Activated CD4-positive, alpha-beta T cell treated with anti-CD3 and anti-CD28 coated beads, Interleukin-2, amount 10 ng/mL, durations not matched to agents 7 days and 5 days (primary cell): ENCODE data around the gene ZNF385B. TPM values are rescaled to one million over a fixed set of nuclear protein-coding genes. Genes with fewer than 3 reads are reported as not detected.
"Not testable (repeated sequence)": the region's sequence is repeated elsewhere in the genome, so short reads cannot be mapped to it uniquely, and the experiment has no call there.

Experiments
- CTCF ChIA-PET: fragments of 350-600 bp; sonication (Branson Sonifier 250); formaldehyde crosslinking; loops from one replicate; lab custom pipeline; 2021; ENCODE audit warnings: antibody characterized with exemption; lab: Charles Lee
- POLR2A ChIA-PET: fragments of 350-600 bp; sonication (Branson Sonifier 250); formaldehyde crosslinking; loops from one replicate; lab custom pipeline; 2021; ENCODE audit warnings: antibody characterized with exemption; lab: Charles Lee
- DNase-seq: peaks from one replicate; pipeline ENCODE4 v3.0.0-alpha.2; 2020
- H3K27ac Mint-ChIP-seq: one replicate; pipeline ENCODE4 v1.8.0; 2021; ENCODE audit warnings: mild to moderate bottlenecking, moderate library complexity, mixed read lengths
- H3K27me3 Mint-ChIP-seq: one replicate; pipeline ENCODE4 v1.8.0; 2021; ENCODE audit warnings: mixed read lengths
- H3K36me3 Mint-ChIP-seq: one replicate; pipeline ENCODE4 v1.8.0; 2021; ENCODE audit warnings: low read depth, mixed read lengths
- H3K4me1 Mint-ChIP-seq: one replicate; pipeline ENCODE4 v1.8.0; 2021; ENCODE audit warnings: mixed read lengths
- H3K4me3 Mint-ChIP-seq: one replicate; pipeline ENCODE4 v1.8.0; 2021; ENCODE audit warnings: mild to moderate bottlenecking, moderate library complexity, mixed read lengths
- H3K9me3 Mint-ChIP-seq: one replicate; pipeline ENCODE4 v1.8.0; 2021; ENCODE audit warnings: mixed read lengths
- total RNA-seq, 2 experiments: library from RNA; stranded (reverse); gene quantifications; one replicate each; pipeline ENCODE4 v1.2.3, GENCODE V29; 2021

The ZNF385B gene
- total RNA-seq, result not detected

- POLR2A ChIA-PET, result no interaction called here
- H3K4me1 Mint-ChIP-seq, result peaks cover 11% of the 10 kb centered on the region
- H3K36me3 Mint-ChIP-seq, result no peaks in the 10 kb centered on the region
- H3K27me3 Mint-ChIP-seq, result peaks cover 69% of the 10 kb centered on the region
- CTCF ChIA-PET, result no interaction called here
- no peak for DNase-seq
- peak within 1 kb of the TSS; percentile 28 for H3K4me3 Mint-ChIP-seq
- no peak within 1 kb of the TSS for H3K27ac Mint-ChIP-seq
- no peaks in the 10 kb centered on the region for H3K9me3 Mint-ChIP-seq
Measured at GRCh38 chr2:179861416-179862067, at the start of gene ZNF385B. Gene ZNF385B (minus strand): TSS chr2:179861612.

DNA sequence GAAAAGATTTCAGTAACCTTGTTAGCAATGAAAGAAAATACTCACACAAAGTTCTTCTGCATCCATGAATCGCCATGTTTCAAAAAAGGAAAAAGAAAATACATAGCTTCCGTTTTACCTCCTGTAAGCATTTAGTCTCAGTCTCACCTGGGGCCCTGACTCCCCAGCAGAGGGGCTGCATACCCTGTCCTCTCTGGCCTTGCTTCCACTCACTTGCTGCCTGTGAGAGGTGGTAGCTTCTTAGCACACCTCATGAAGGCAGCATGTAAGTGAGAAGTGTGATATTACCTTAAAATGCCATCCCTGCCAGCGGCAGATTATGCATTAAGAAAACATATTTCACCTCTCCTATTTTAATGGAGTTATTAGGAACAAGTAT is 49.3 kb upstream of the ZNF385B start:
- no peaks in the 10 kb centered on the region for H3K36me3 Mint-ChIP-seq
- H3K4me3 Mint-ChIP-seq, result no peak overlapping the region
- ChIA-PET CTCF (no interaction called here), POLR2A (no interaction called here)
- no peaks in the 10 kb centered on the region for H3K27me3 Mint-ChIP-seq
- no peaks in the 10 kb centered on the region for H3K9me3 Mint-ChIP-seq
- no peak for DNase-seq
- H3K4me1 Mint-ChIP-seq, result no peaks in the 10 kb centered on the region
- H3K27ac Mint-ChIP-seq, result no peak overlapping the region

DNA sequence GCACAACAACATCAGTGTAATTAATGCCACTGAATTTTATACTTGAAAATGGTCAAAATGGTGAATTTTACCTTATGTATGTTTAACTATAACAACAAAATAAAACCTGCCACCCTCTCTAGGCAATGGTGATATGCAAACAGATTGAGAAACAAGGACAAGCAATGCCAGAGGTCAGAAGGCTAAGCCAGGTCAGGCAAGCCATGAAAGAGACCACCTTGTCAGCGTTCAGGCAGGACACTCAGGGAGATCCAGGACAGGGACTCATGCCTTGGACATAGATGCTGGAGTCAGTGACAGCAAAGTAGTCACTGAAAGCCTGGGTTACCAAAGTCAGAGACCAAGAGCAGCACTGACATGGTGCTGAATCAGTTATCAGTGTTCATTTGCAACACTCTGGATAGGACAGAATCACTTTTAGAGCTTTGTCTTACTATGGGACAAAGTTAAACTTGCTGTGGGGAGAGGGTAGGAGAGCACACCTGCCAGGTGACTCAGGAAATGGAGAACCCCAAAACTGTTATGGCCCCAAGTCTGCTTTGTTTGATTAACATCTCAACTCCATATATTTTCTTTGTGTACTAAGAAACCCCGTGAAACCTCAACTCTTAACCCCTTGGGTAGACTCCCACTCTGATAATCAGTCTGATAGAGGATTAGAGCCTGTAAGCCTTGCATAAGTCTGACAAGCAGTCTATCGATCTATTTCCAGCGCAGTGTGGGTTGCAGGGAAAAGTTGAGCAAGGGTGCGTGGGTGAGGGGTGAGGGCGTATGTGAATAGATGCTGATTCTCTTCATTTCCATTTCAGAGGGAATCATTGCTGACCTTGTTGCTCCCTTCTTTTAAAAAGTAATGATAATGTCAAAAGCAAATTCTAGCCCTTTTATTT is 48.7 kb upstream of the ZNF385B start:
- no peak overlapping the region for H3K4me3 Mint-ChIP-seq
- no peaks in the 10 kb centered on the region for H3K4me1 Mint-ChIP-seq
- H3K27ac Mint-ChIP-seq, result no peak overlapping the region
- H3K36me3 Mint-ChIP-seq, result no peaks in the 10 kb centered on the region
- POLR2A ChIA-PET, result no interaction called here
- CTCF ChIA-PET, result no interaction called here
- H3K27me3 Mint-ChIP-seq, result peaks cover 3% of the 10 kb centered on the region
- DNase-seq, result no peak
- H3K9me3 Mint-ChIP-seq, result no peaks in the 10 kb centered on the region

GRCh38 chr2:179900655-179901054 is 39.2 kb upstream of the ZNF385B start:
- POLR2A ChIA-PET, result no interaction called here
- Mint-ChIP-seq H3K27ac (no peak overlapping the region), H3K4me1 (no peaks in the 10 kb centered on the region), H3K36me3 (no peaks in the 10 kb centered on the region), H3K27me3 (peaks cover 4% of the 10 kb centered on the region), H3K9me3 (no peaks in the 10 kb centered on the region), H3K4me3 (no peak overlapping the region)
- CTCF ChIA-PET, result no interaction called here
- no peak for DNase-seq

GRCh38 chr2:179899666-179900065 is 38.3 kb upstream of the ZNF385B start:
- Mint-ChIP-seq H3K27me3 (peaks cover 5% of the 10 kb centered on the region), H3K4me3 (no peak overlapping the region), H3K36me3 (no peaks in the 10 kb centered on the region), H3K27ac (no peak overlapping the region), H3K9me3 (no peaks in the 10 kb centered on the region), H3K4me1 (no peaks in the 10 kb centered on the region)
- DNase-seq, result no peak
- ChIA-PET CTCF (no interaction called here), POLR2A (no interaction called here)

- no peaks in the 10 kb centered on the region for H3K9me3 Mint-ChIP-seq
- peak; percentile 32 for DNase-seq
- no peaks in the 10 kb centered on the region for H3K36me3 Mint-ChIP-seq
- CTCF ChIA-PET, result no interaction called here
- H3K4me3 Mint-ChIP-seq, result no peak overlapping the region
- H3K27me3 Mint-ChIP-seq, result peaks cover 5% of the 10 kb centered on the region
- POLR2A ChIA-PET, result no interaction called here
- no peak overlapping the region for H3K27ac Mint-ChIP-seq
- no peaks in the 10 kb centered on the region for H3K4me1 Mint-ChIP-seq
Measured at GRCh38 chr2:179898873-179899272, 37.5 kb upstream of the ZNF385B start.

DNA sequence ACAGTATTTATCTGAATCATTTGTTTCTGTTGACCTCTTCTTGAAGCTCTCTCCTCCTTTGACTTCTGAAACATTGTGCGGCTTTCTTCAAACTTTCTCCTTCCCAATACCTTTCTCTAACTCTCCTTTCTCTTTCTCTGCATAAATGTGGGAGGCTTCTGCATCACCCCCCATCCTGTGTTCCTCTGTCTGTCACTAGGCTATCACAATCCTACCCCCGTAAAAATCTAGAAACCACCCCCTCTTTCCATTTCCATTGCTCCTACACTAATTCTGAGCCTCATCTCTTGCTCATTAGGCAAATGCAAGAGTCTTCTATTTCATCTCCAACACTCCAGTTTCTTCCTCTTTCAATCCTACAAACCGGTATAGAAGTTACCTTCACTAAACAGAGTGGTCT is 32.2 kb upstream of the ZNF385B start:
- Mint-ChIP-seq H3K27ac (no peak overlapping the region), H3K36me3 (no peaks in the 10 kb centered on the region), H3K4me3 (no peak overlapping the region), H3K27me3 (peaks cover 5% of the 10 kb centered on the region), H3K4me1 (no peaks in the 10 kb centered on the region), H3K9me3 (no peaks in the 10 kb centered on the region)
- DNase-seq, result no peak
- CTCF ChIA-PET, result no interaction called here
- POLR2A ChIA-PET, result no interaction called here

GRCh38 chr2:179891237-179891636 is 29.8 kb upstream of the ZNF385B start:
- Mint-ChIP-seq H3K4me3 (no peak overlapping the region), H3K9me3 (no peaks in the 10 kb centered on the region), H3K27ac (no peak overlapping the region), H3K36me3 (no peaks in the 10 kb centered on the region), H3K4me1 (no peaks in the 10 kb centered on the region), H3K27me3 (peaks cover 5% of the 10 kb centered on the region)
- CTCF ChIA-PET, result no interaction called here
- no peak for DNase-seq
- POLR2A ChIA-PET, result no interaction called here

DNA sequence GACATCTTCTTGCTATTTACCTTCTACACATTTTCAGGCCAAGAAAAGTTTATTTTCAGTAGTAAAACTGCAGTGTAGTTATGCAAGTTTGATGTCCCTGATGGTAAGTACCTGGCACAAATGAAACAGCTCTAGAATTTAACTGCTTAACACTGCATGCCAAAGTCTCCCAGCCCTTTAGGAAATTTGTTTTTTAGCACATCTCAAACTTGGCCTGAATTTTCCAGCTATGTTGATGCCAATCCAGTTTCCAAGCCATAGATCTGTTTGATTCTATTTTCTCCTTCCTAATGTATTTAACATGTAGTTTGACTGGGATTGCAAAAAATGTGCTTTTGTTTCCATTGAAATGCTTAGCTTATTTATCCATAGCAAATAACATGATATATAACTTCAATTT is 29.3 kb upstream of the ZNF385B start:
- DNase-seq, result no peak
- no peaks in the 10 kb centered on the region for H3K9me3 Mint-ChIP-seq
- H3K4me3 Mint-ChIP-seq, result no peak overlapping the region
- ChIA-PET POLR2A (no interaction called here), CTCF (no interaction called here)
- H3K27ac Mint-ChIP-seq, result no peak overlapping the region
- no peaks in the 10 kb centered on the region for H3K36me3 Mint-ChIP-seq
- H3K27me3 Mint-ChIP-seq, result peaks cover 5% of the 10 kb centered on the region
- no peaks in the 10 kb centered on the region for H3K4me1 Mint-ChIP-seq

DNA sequence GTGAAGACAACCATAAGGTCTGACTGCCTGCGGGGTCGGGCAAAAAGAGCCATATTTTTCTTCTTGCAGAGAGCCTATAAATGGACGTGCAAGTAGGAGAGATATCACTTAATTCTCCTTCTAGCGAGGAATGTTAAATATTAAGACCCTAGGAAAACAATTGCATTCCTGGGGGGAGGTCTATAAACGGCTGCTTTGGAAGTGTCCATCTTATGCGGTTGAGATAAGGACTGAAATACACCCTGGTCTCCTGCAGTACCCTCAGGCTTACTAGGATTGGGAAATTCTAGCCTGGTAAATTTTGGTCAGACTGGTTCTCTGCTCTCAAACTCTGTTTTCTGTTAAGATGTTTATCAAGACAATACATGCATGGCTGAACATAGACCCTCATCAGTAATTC is 27.2 kb upstream of the ZNF385B start:
- H3K4me1 Mint-ChIP-seq, DNase-seq, POLR2A ChIA-PET, CTCF ChIA-PET, H3K27ac Mint-ChIP-seq, H3K36me3 Mint-ChIP-seq, H3K9me3 Mint-ChIP-seq, H3K27me3 Mint-ChIP-seq, H3K4me3 Mint-ChIP-seq: not testable (repeated sequence)

DNA sequence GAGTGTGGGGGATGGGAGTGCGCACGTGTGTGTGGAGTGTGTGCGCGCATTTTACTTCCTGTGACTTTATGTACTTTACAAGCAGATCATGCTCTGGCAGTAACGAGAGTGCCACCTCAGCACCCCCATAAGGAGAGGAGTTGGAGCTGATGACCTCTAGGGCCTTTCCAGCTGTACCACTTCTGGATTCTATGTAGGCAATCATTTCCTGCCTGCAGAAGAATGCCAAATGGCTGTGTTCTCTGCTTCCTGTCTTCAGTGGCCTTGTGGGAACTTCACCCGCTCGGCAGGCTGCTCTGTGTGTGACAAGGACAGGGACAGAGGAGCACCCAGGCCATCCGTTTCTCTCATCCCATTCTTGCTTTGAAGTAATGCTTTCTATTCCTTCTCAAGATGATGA is 22.8 kb upstream of the ZNF385B start:
- Mint-ChIP-seq H3K4me1 (no peaks in the 10 kb centered on the region), H3K9me3 (no peaks in the 10 kb centered on the region), H3K27ac (no peak overlapping the region), H3K4me3 (no peak overlapping the region), H3K27me3 (peaks cover 2% of the 10 kb centered on the region), H3K36me3 (no peaks in the 10 kb centered on the region)
- POLR2A ChIA-PET, result no interaction called here
- DNase-seq, result no peak
- CTCF ChIA-PET, result no interaction called here

DNA sequence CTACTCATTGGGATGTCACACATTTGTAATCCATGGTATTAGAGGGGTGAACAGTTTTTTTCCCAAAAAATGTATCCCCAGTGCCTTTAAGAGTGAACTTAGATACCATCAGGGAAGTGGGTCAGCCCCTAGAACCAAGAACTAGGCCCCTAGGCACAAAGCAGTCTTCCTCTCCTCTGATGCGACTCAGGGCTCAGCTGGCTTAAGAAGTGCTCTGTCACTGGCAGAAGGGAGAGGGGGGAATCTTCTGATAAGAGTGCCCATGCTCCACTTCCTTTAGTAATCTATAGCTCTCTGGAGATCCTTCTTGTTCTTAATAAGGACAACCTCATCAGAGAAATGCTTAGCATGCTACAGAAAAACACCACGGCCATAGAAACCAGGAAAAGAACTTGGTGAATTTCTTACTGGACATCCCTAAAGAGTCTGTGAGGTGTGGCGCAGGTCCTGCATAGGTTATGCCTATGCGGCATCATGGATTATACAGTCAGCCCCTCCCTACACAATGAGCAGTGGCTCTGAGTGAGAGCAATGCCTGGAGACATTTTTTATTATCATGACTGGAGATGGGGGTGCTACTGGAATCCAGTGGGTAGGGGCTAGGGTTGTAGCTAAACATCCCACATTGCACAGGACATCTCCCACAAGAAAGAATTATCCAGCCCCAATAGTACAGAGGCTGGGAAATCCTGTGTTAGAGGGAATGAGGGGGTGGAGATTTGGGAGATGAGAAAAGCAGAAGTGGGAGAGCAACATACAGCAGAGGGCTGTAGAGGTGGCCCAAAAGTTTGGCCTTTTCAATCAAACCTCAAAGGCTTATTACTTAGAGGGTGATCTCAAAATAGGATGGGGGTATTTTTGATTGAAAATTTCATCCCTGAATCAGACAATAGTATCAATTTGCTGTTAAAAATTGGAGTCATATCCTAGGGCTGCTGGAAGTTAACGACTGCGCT is 21.7 kb upstream of the ZNF385B start:
- no peak overlapping the region for H3K27ac Mint-ChIP-seq
- H3K9me3 Mint-ChIP-seq, result no peaks in the 10 kb centered on the region
- no peak overlapping the region for H3K4me3 Mint-ChIP-seq
- DNase-seq, result no peak
- H3K36me3 Mint-ChIP-seq, result no peaks in the 10 kb centered on the region
- CTCF ChIA-PET, result no interaction called here
- POLR2A ChIA-PET, result no interaction called here
- peaks cover 2% of the 10 kb centered on the region for H3K27me3 Mint-ChIP-seq
- H3K4me1 Mint-ChIP-seq, result no peaks in the 10 kb centered on the region
